Activated T-cell treated with anti-CD3 and anti-CD28 coated beads for 24 hours (primary cell): ENCODE measurements around the gene MCM3AP.
"Not testable (repeated sequence)": the region's sequence is repeated elsewhere in the genome, so short reads cannot be mapped to it uniquely, and the experiment has no call there.

Experiments used
- DNase-seq: peaks from one replicate; pipeline ENCODE4 v3.0.0-alpha.2; 2020; ENCODE audit warnings: low read depth

MCM3AP gene

GRCh38 chr21:46203203-46203600 is 82.2 kb downstream of the MCM3AP start:
- DNase-seq, result no peak

- DNase-seq, result no peak
Measured at GRCh38 chr21:46202592-46203202, 82.7 kb downstream of the MCM3AP start.

- DNase-seq, result not testable (repeated sequence)
Measured at GRCh38 chr21:46200877-46201803, 84.3 kb downstream of the MCM3AP start.

- DNase-seq, result no peak
Measured at GRCh38 chr21:46199436-46200373, 85.7 kb downstream of the MCM3AP start.

- DNase-seq, result no peak
Measured at GRCh38 chr21:46196733-46197132, 88.7 kb downstream of the MCM3AP start.

- no peak for DNase-seq
Measured at GRCh38 chr21:46195595-46196195, 89.7 kb downstream of the MCM3AP start.

- DNase-seq, result no peak
Measured at GRCh38 chr21:46194374-46195334, 90.8 kb downstream of the MCM3AP start.

- no peak for DNase-seq
Measured at GRCh38 chr21:46193829-46194373, 91.5 kb downstream of the MCM3AP start.

GRCh38 chr21:46191686-46192575 is 93.5 kb downstream of the MCM3AP start:
- DNase-seq, result no peak

GRCh38 chr21:46191257-46191685 is 94.1 kb downstream of the MCM3AP start:
- no peak for DNase-seq

- DNase-seq, result no peak
Measured at GRCh38 chr21:46190491-46191131, 94.8 kb downstream of the MCM3AP start.

- DNase-seq, result no peak
Measured at GRCh38 chr21:46189959-46190490, 95.4 kb downstream of the MCM3AP start.

- DNase-seq, result no peak
Measured at GRCh38 chr21:46189213-46189958, 96.0 kb downstream of the MCM3AP start.

GRCh38 chr21:46188226-46189212 is 96.9 kb downstream of the MCM3AP start:
- DNase-seq, result no peak

- DNase-seq, result no peak
Measured at GRCh38 chr21:46187814-46188213, 97.6 kb downstream of the MCM3AP start.

GRCh38 chr21:46187261-46187660 is 98.2 kb downstream of the MCM3AP start:
- no peak for DNase-seq
